WI38 (cell line): ENCODE results near the gene SERPINE1.
A peak's percentile ranks its signal among the peaks of the same experiment; 100 is the strongest.

Experiments used
- H3K4me3 ChIP-seq: 2 replicates; pipeline ENCODE4 v1.5.1; 2011; ENCODE audit warnings: low read depth, mild to moderate bottlenecking, control low read depth, low read length
- TF ChIP-seq, protein P1 (sequence below): IDR thresholded peaks from 2 replicates; pipeline ENCODE4 v1.5.1; 2012; ENCODE audit warnings: low read depth, mild to moderate bottlenecking, control low read depth, low read length

Gene SERPINE1

GRCh38 chr7:101154693-101155102 is 27.8 kb downstream of the SERPINE1 start:
- TF ChIP-seq, protein P1, sequence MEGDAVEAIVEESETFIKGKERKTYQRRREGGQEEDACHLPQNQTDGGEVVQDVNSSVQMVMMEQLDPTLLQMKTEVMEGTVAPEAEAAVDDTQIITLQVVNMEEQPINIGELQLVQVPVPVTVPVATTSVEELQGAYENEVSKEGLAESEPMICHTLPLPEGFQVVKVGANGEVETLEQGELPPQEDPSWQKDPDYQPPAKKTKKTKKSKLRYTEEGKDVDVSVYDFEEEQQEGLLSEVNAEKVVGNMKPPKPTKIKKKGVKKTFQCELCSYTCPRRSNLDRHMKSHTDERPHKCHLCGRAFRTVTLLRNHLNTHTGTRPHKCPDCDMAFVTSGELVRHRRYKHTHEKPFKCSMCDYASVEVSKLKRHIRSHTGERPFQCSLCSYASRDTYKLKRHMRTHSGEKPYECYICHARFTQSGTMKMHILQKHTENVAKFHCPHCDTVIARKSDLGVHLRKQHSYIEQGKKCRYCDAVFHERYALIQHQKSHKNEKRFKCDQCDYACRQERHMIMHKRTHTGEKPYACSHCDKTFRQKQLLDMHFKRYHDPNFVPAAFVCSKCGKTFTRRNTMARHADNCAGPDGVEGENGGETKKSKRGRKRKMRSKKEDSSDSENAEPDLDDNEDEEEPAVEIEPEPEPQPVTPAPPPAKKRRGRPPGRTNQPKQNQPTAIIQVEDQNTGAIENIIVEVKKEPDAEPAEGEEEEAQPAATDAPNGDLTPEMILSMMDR: no peak

DNA sequence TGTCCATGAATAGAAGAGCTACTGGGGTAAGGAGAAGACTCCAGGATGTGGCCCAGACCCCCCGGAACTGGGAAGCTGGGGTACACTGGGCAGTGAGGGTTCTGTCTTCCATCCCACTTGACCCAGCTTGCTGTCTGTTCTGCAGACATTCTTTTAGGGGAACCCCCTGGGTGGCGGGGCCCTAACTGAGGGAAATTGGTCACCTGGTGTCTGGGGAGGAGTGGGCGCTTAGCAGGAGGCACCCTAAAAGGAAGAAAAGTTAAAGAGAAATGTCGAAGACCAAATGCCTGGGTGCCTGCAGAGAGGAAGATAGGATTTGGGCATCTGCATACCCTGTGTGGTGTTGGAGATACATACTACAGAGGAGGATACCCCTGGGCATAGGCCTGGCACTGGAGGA is 28.4 kb downstream of the SERPINE1 start:
- H3K4me3 ChIP-seq: peak overlapping the region; percentile 88
- TF ChIP-seq, protein P1: no peak

More at GRCh38 chr7:101154693-101155102, 27.8 kb downstream of the SERPINE1 start:
- peak overlapping the region; percentile 88 for H3K4me3 ChIP-seq

GRCh38 chr7:101156277-101156676 is 29.4 kb downstream of the SERPINE1 start:
- TF ChIP-seq, protein P1: peak; percentile 13; the same call in 1 of the 2 replicates
- no peak overlapping the region for H3K4me3 ChIP-seq

GRCh38 chr7:101156866-101157589 is 30.1 kb downstream of the SERPINE1 start:
- TF ChIP-seq, protein P1: no peak
- no peak overlapping the region for H3K4me3 ChIP-seq

DNA sequence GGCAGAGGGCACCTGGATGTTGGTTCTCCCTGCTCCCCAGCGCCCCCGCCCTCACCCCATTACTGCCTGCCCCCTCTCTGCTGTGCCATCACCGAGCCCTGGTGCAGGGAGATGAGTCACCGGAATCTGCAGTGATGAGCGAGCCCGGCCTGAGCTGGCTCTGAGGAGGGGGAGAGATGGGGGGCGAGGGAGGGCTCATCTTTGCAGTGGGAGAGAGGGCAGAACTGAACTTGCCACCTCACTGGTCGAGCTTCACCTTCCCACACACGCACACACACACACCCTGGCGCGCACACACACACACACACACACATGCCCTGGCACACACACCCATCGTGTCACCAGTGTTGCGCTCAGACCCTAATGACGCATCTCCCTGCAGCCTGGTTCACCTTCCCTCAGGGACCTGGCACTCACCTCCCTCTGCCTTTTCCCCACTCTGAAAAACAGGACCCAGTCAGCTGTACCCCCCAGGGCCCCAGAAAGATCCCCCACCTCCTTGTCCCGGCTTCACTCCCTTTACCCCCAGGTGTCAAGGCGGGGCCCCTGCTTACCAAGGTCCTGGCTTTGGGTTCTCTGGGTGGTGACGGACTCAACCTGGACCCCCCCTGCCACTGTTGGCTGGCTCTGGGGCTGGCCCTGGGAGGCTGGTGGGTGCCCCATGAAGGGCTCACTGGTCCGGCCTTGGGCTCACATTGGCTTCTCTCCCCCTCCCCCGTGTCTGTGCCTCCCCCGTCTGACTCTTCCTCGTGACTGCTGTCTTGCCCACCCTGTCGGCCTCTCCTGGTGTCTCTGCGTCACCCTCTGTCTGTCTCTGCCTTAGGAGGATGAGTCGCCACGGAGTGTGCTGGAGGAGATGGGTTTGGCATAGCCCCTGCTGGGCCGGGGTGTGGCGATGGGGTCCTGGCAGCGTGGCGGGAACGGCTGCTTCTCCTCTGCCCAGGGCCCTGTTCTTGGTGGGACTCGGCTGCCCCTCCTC is 33.1 kb downstream of the SERPINE1 start:
- TF ChIP-seq, protein P1: no peak
- H3K4me3 ChIP-seq: no peak overlapping the region

- H3K4me3 ChIP-seq: no peak overlapping the region
- TF ChIP-seq, protein P1: no peak
These were observed 34.0 kb downstream of the SERPINE1 start for GRCh38 chr7:101160910-101161309.
